HCT116 (cell line): ENCODE measurements around the gene LIMS2. TPM values are rescaled to one million over a fixed set of nuclear protein-coding genes. Genes with fewer than 3 reads are reported as not detected.

Experiments
- ATAC-seq: fragments of 200-7000 bp; cut with Tn5 transposase; 2 replicates; pipeline ENCODE4 v1.9.1; 2020; ENCODE audit warnings: mild to moderate bottlenecking, moderate library complexity
- BruUV-seq: library from RNA; stranded (reverse); fragments of 400-500 nt; replicated peaks from 2 replicates; lab custom pipeline; 2021; lab: Mats Ljungman, UMichigan
- CTCF ChIA-PET: fragments of 300-600 bp; sonication (Branson Sonifier 250); formaldehyde crosslinking; loops from one replicate; lab custom pipeline; 2021; ENCODE audit warnings: antibody characterized with exemption; lab: Charles Lee
- POLR2A ChIA-PET: fragments of 300-600, 350-600 bp; sonication (Branson Sonifier 250); formaldehyde crosslinking; loops from one replicate; lab custom pipeline; 2021; ENCODE audit warnings: antibody characterized with exemption; lab: Charles Lee
- RAD21 ChIA-PET, 2 experiments: fragments of 300-600 bp; sonication (Branson Sonifier 250); formaldehyde crosslinking; loops; one replicate each; lab custom pipeline; 2023; ENCODE audit warnings: low total read pairs in 2 of 2; ENCODE audit not compliant: uncharacterized antibody in 2 of 2, unreplicated experiment in 2 of 2, low non-redundant PET in 1 of 2; lab: Charles Lee
- DNase-seq: peaks from one replicate; pipeline ENCODE4 v3.0.0-alpha.2; 2010; ENCODE audit warnings: low read depth, low spot score
- H2AFZ ChIP-seq: fragments of 200-600 bp; shearing (Covaris generic), sonication (generic); 2 replicates; pipeline ENCODE4 v1.6.1; 2017; ENCODE audit warnings: low read depth, mixed run types, mixed read lengths, antibody characterized with exemption, low read length; ENCODE audit not compliant: poor library complexity, severe bottlenecking
- H3K27ac ChIP-seq: 2 replicates; pipeline ENCODE4 v1.5.1; 2012; ENCODE audit warnings: low read depth, low read length
- H3K27me3 ChIP-seq: fragments of 200-600 bp; sonication (generic); 2 replicates; pipeline ENCODE4 v1.6.1; 2016; ENCODE audit warnings: mixed run types, low read length, mixed read lengths; ENCODE audit not compliant: insufficient read depth
- H3K36me3 ChIP-seq, 2 experiments: fragments of 200-500 bp in 1 of 2; fragments of 200-600 bp in 1 of 2; sonication (Bioruptor generic) in 1 of 2; sonication (generic) in 1 of 2; 2 replicates each; pipeline versions ENCODE4 v1.5.1 to v1.6.1; 2014 to 2016; ENCODE audit warnings: low read length in 2 of 2, inconsistent platforms in 1 of 2, mixed read lengths in 1 of 2, mixed run types in 1 of 2; ENCODE audit not compliant: insufficient read depth in 2 of 2, control insufficient read depth in 1 of 2
- H3K4me1 ChIP-seq, 2 experiments: fragments of 200-600 bp in 1 of 2; sonication (generic) in 1 of 2; 2 replicates each; pipeline versions ENCODE4 v1.5.1 to v1.6.1; 2012 to 2017; ENCODE audit warnings: low read length in 2 of 2, inconsistent platforms in 1 of 2, mild to moderate bottlenecking in 1 of 2, mixed read lengths in 1 of 2, mixed run types in 1 of 2, moderate library complexity in 1 of 2; ENCODE audit not compliant: insufficient read depth in 2 of 2, control insufficient read depth in 1 of 2
- H3K4me2 ChIP-seq: fragments of 200-600 bp; sonication (generic); 2 replicates; pipeline ENCODE4 v1.6.1; 2017; ENCODE audit warnings: mixed run types, low read length, mixed read lengths
- H3K4me3 ChIP-seq, 2 experiments: fragments of 200-600 bp in 1 of 2; sonication (generic) in 1 of 2; replicated peaks in 1 of 2; 2 replicates each; pipeline ENCODE4 v1.5.1; 2011 to 2016; ENCODE audit warnings: low read length in 2 of 2, control low read depth in 1 of 2, low read depth in 1 of 2, mild to moderate bottlenecking in 1 of 2, mixed read lengths in 1 of 2, mixed run types in 1 of 2
- H3K79me2 ChIP-seq: fragments of 200-600 bp; sonication (generic); 2 replicates; pipeline ENCODE4 v1.6.1; 2017; ENCODE audit warnings: mild to moderate bottlenecking, mixed run types, low read length, moderate library complexity, mixed read lengths; ENCODE audit not compliant: insufficient read depth
- H3K9ac ChIP-seq: fragments of 200-600 bp; sonication (generic); 2 replicates; pipeline ENCODE4 v1.6.1; 2016; ENCODE audit warnings: low read length, mixed read lengths
- H3K9me2 ChIP-seq: fragments of 200-600 bp; sonication (generic), shearing (Covaris generic); 2 replicates; pipeline ENCODE4 v1.6.1; 2017; ENCODE audit warnings: mixed run types, mild to moderate bottlenecking, moderate library complexity; ENCODE audit not compliant: insufficient read depth
- H3K9me3 ChIP-seq, 2 experiments: fragments of 200-500 bp in 1 of 2; fragments of 200-600 bp in 1 of 2; sonication (Bioruptor generic) in 1 of 2; sonication (generic) in 1 of 2; 2 replicates each; pipeline ENCODE4 v1.6.1; 2014 to 2017; ENCODE audit warnings: low read length in 2 of 2, mixed read lengths in 2 of 2, inconsistent platforms in 1 of 2, low read depth in 1 of 2, mild to moderate bottlenecking in 1 of 2, mixed run types in 1 of 2, moderate library complexity in 1 of 2; ENCODE audit not compliant: control insufficient read depth in 1 of 2, insufficient read depth in 1 of 2
- H4K20me1 ChIP-seq: fragments of 200-600 bp; sonication (generic), shearing (Covaris generic); 2 replicates; pipeline ENCODE4 v1.6.1; 2017; ENCODE audit warnings: mixed run types, mild to moderate bottlenecking, moderate library complexity; ENCODE audit not compliant: insufficient read depth
- CEBPB ChIP-seq: IDR thresholded peaks from 2 replicates; pipeline ENCODE4 v1.6.1; 2012; ENCODE audit warnings: low read depth
- EGR1 ChIP-seq: IDR thresholded peaks from 2 replicates; pipeline ENCODE4 v1.6.1; 2012; ENCODE audit warnings: low read depth
- ELF1 ChIP-seq: IDR thresholded peaks from 2 replicates; pipeline ENCODE4 v1.6.1; 2012; ENCODE audit warnings: low read depth, borderline replicate concordance
- EZH2 ChIP-seq: fragments of 200-600 bp; sonication (generic); IDR thresholded peaks from 2 replicates; pipeline ENCODE4 v1.6.1; 2017; ENCODE audit warnings: antibody characterized with exemption, mixed run types
- JUND ChIP-seq: IDR thresholded peaks from 2 replicates; pipeline ENCODE4 v1.6.1; 2012
- MAX ChIP-seq: IDR thresholded peaks from 2 replicates; pipeline ENCODE4 v1.6.1; 2012
- RAD21 ChIP-seq: IDR thresholded peaks from 2 replicates; pipeline ENCODE4 v1.6.1; 2012; ENCODE audit warnings: low read depth, mild to moderate bottlenecking
- REST ChIP-seq: IDR thresholded peaks from 2 replicates; pipeline ENCODE4 v1.6.1; 2012; ENCODE audit warnings: low read depth
- SIN3A ChIP-seq: IDR thresholded peaks from 2 replicates; pipeline ENCODE4 v1.6.1; 2012; ENCODE audit warnings: low read depth
- SRF ChIP-seq: IDR thresholded peaks from 2 replicates; pipeline ENCODE4 v1.6.1; 2012; ENCODE audit warnings: low read depth
- YY1 ChIP-seq: IDR thresholded peaks from 2 replicates; pipeline ENCODE4 v1.6.1; 2011; ENCODE audit warnings: low read length, low read depth, moderate library complexity, mild to moderate bottlenecking; ENCODE audit not compliant: insufficient replicate concordance; ENCODE audit errors: extremely low read depth
- ZFX ChIP-seq: fragments of 450-650 bp; IDR thresholded peaks from 2 replicates; pipeline ENCODE4 v1.6.1; 2017
- ZNF274 ChIP-seq: fragments of 200-500 bp; sonication (Bioruptor generic); IDR thresholded peaks from 2 replicates; pipeline ENCODE4 v1.6.1; 2014; ENCODE audit warnings: mild to moderate bottlenecking, low read depth, low read length, inconsistent platforms
- intact Hi-C: fragments of 100-400 bp; cut with micrococcal nuclease; formaldehyde crosslinking; loops from 2 replicates; pipeline ENCODE4 v1.10.0; 2022
- total RNA-seq: library from RNA; stranded (reverse); gene quantifications from one replicate; pipeline ENCODE4 v1.2.1, GENCODE V29; 2021; ENCODE audit not compliant: unreplicated experiment

The LIMS2 gene
- total RNA-seq, 1 experiment from 2014 or later: 3.7 TPM

GRCh38 chr2:127674241-127675209 is 805 bp downstream of the LIMS2 start (continued):
- no peak for TF ChIP-seq MAX
- no peak for TF ChIP-seq YY1
- no peak for TF ChIP-seq ELF1
- TF ChIP-seq JUND: no peak

- no peak overlapping the region for H3K4me3 ChIP-seq
- no peaks in the 10 kb centered on the region for H3K9me2 ChIP-seq
- BruUV-seq: no TSS peak
- ATAC-seq: no peak
- peaks cover 7% of the 10 kb centered on the region; the same call in 1 of the 2 replicates for H3K27me3 ChIP-seq
- TF ChIP-seq MAX (no peak), ZFX (no peak), ZNF274 (no peak), RAD21 (no peak), EZH2 (no peak), SIN3A (no peak), JUND (no peak), EGR1 (no peak), REST (no peak), CEBPB (no peak), SRF (no peak)
- no peak overlapping the region for H3K9ac ChIP-seq
- no peaks in the 10 kb centered on the region for H3K9me3 ChIP-seq
- peaks cover 0 to 15% of the 10 kb centered on the region in 2 experiments; a peak in 2 of 4 replicates for H3K4me1 ChIP-seq
- CTCF ChIA-PET: interaction anchor here (1.3 kb wide), 1 partner anchor 24 kb away, joined by 3 read pairs; no protein-coding TSS in a partner anchor
- RAD21 ChIA-PET: no interaction called here
- POLR2A ChIA-PET: no interaction called here
- no peak overlapping the region for H3K4me2 ChIP-seq
- H2AFZ ChIP-seq: no peak overlapping the region
- H3K79me2 ChIP-seq: no peaks in the 10 kb centered on the region
- intact Hi-C loops: loop anchor here (10.0 kb wide), 1 partner anchor 479 kb away; no protein-coding TSS in a partner anchor
- H3K36me3 ChIP-seq: no peaks in the 10 kb centered on the region
- H4K20me1 ChIP-seq: no peaks in the 10 kb centered on the region
- H3K27ac ChIP-seq: no peak overlapping the region
- no peak for DNase-seq
Measured at GRCh38 chr2:127673291-127674069, 1.9 kb downstream of the LIMS2 start.
